Neuron (in vitro differentiated cells): ENCODE results near the gene GPR139.

Experiments
- H2AFZ ChIP-seq: one replicate; pipeline ENCODE4 v1.6.1; 2013; ENCODE audit warnings: low read depth, mild to moderate bottlenecking, inconsistent platforms, low read length, moderate library complexity
- H3K27me3 ChIP-seq: one replicate; pipeline ENCODE4 v1.6.1; 2013; ENCODE audit warnings: low read length; ENCODE audit not compliant: insufficient read depth
- H3K36me3 ChIP-seq: one replicate; pipeline ENCODE4 v1.6.1; 2013; ENCODE audit warnings: low read length; ENCODE audit not compliant: insufficient read depth
- H3K4me1 ChIP-seq: one replicate; pipeline ENCODE4 v1.6.1; 2013; ENCODE audit warnings: low read length; ENCODE audit not compliant: insufficient read depth
- H3K4me3 ChIP-seq: 2 replicates; pipeline ENCODE4 v1.5.1; 2013; ENCODE audit warnings: mild to moderate bottlenecking, low read length, moderate library complexity
- H3K9me3 ChIP-seq: one replicate; pipeline ENCODE4 v1.6.1; 2013; ENCODE audit warnings: low read length

Gene GPR139

GRCh38 chr16:20042848-20043247, 30.8 kb downstream of the GPR139 start:
- Histone ChIP-seq H3K4me1 (no peaks in the 10 kb centered on the region), H3K4me3 (no peak overlapping the region), H3K27me3 (no peaks in the 10 kb centered on the region), H3K9me3 (no peaks in the 10 kb centered on the region), H3K36me3 (no peaks in the 10 kb centered on the region), H2AFZ (no peak overlapping the region)

GRCh38 chr16:20041924-20042596, 31.6 kb downstream of the GPR139 start:
- Histone ChIP-seq H2AFZ (no peak overlapping the region), H3K9me3 (no peaks in the 10 kb centered on the region), H3K36me3 (no peaks in the 10 kb centered on the region), H3K27me3 (no peaks in the 10 kb centered on the region), H3K4me3 (no peak overlapping the region), H3K4me1 (no peaks in the 10 kb centered on the region)

- H3K4me3 ChIP-seq, result no peak overlapping the region
- H2AFZ ChIP-seq, result no peak overlapping the region
- no peaks in the 10 kb centered on the region for H3K9me3 ChIP-seq
- H3K4me1 ChIP-seq, result no peaks in the 10 kb centered on the region
- no peaks in the 10 kb centered on the region for H3K36me3 ChIP-seq
- H3K27me3 ChIP-seq, result no peaks in the 10 kb centered on the region
Observed at GRCh38 chr16:20040011-20040410, 33.7 kb downstream of the GPR139 start.

GRCh38 chr16:20029611-20030010, 44.1 kb downstream of the GPR139 start:
- Histone ChIP-seq H3K9me3 (no peaks in the 10 kb centered on the region), H3K27me3 (no peaks in the 10 kb centered on the region)

GRCh38 chr16:20026361-20027072, 47.2 kb downstream of the GPR139 start:
- no peak overlapping the region for H2AFZ ChIP-seq
- no peaks in the 10 kb centered on the region for H3K27me3 ChIP-seq
- no peaks in the 10 kb centered on the region for H3K36me3 ChIP-seq
- no peak overlapping the region for H3K4me3 ChIP-seq
- no peaks in the 10 kb centered on the region for H3K9me3 ChIP-seq
- H3K4me1 ChIP-seq, result no peaks in the 10 kb centered on the region

More at GRCh38 chr16:20029611-20030010, 44.1 kb downstream of the GPR139 start:
- Histone ChIP-seq H3K4me3 (no peak overlapping the region), H2AFZ (no peak overlapping the region), H3K36me3 (no peaks in the 10 kb centered on the region), H3K4me1 (no peaks in the 10 kb centered on the region)

- H2AFZ ChIP-seq, result no peak overlapping the region
- no peaks in the 10 kb centered on the region for H3K9me3 ChIP-seq
- H3K36me3 ChIP-seq, result no peaks in the 10 kb centered on the region
- no peaks in the 10 kb centered on the region for H3K4me1 ChIP-seq
- no peak overlapping the region for H3K4me3 ChIP-seq
- H3K27me3 ChIP-seq, result no peaks in the 10 kb centered on the region
Observed at GRCh38 chr16:20023190-20023589, 50.5 kb downstream of the GPR139 start.

GRCh38 chr16:20020976-20021375, 52.7 kb downstream of the GPR139 start:
- Histone ChIP-seq H2AFZ (no peak overlapping the region), H3K9me3 (no peaks in the 10 kb centered on the region), H3K36me3 (no peaks in the 10 kb centered on the region), H3K4me3 (no peak overlapping the region), H3K27me3 (no peaks in the 10 kb centered on the region), H3K4me1 (no peaks in the 10 kb centered on the region)

- Histone ChIP-seq H3K36me3 (no peaks in the 10 kb centered on the region), H3K4me3 (no peak overlapping the region), H3K27me3 (no peaks in the 10 kb centered on the region), H3K9me3 (no peaks in the 10 kb centered on the region), H3K4me1 (no peaks in the 10 kb centered on the region), H2AFZ (no peak overlapping the region)
Observed at GRCh38 chr16:20020083-20020482, 53.6 kb downstream of the GPR139 start.

- Histone ChIP-seq H3K4me3 (no peak overlapping the region), H2AFZ (no peak overlapping the region), H3K36me3 (no peaks in the 10 kb centered on the region), H3K4me1 (no peaks in the 10 kb centered on the region), H3K27me3 (no peaks in the 10 kb centered on the region), H3K9me3 (no peaks in the 10 kb centered on the region)
Observed at GRCh38 chr16:20016234-20016633, 57.5 kb downstream of the GPR139 start.

- no peak overlapping the region for H2AFZ ChIP-seq
- H3K4me3 ChIP-seq, result no peak overlapping the region
- no peaks in the 10 kb centered on the region for H3K4me1 ChIP-seq
- no peaks in the 10 kb centered on the region for H3K9me3 ChIP-seq
- peaks cover 4% of the 10 kb centered on the region for H3K27me3 ChIP-seq
- no peaks in the 10 kb centered on the region for H3K36me3 ChIP-seq
Observed at GRCh38 chr16:20004931-20005330, 68.8 kb downstream of the GPR139 start.

GRCh38 chr16:20002936-20003335, 70.8 kb downstream of the GPR139 start:
- H2AFZ ChIP-seq, result no peak overlapping the region
- peaks cover 4% of the 10 kb centered on the region for H3K27me3 ChIP-seq
- no peaks in the 10 kb centered on the region for H3K9me3 ChIP-seq
- H3K36me3 ChIP-seq, result no peaks in the 10 kb centered on the region
- H3K4me3 ChIP-seq, result no peak overlapping the region
- no peaks in the 10 kb centered on the region for H3K4me1 ChIP-seq

- Histone ChIP-seq H3K4me3 (no peak overlapping the region), H3K27me3 (no peaks in the 10 kb centered on the region), H3K9me3 (no peaks in the 10 kb centered on the region), H3K36me3 (no peaks in the 10 kb centered on the region), H3K4me1 (no peaks in the 10 kb centered on the region), H2AFZ (no peak overlapping the region)
Observed at GRCh38 chr16:20001856-20002707, 71.6 kb downstream of the GPR139 start.

- Histone ChIP-seq H3K4me1 (no peaks in the 10 kb centered on the region), H3K9me3 (no peaks in the 10 kb centered on the region), H2AFZ (no peak overlapping the region), H3K27me3 (no peaks in the 10 kb centered on the region), H3K4me3 (no peak overlapping the region), H3K36me3 (no peaks in the 10 kb centered on the region)
Observed at GRCh38 chr16:19997734-19998133, 76.0 kb downstream of the GPR139 start.
